PFSK-1 (cell line): Measurements from ENCODE around the gene CENPM.

Source experiments
- POLR2AphosphoS5 ChIP-seq: IDR thresholded peaks from 2 replicates; pipeline ENCODE4 v1.6.1; 2012; ENCODE audit warnings: low read depth, mild to moderate bottlenecking, control low read depth, low read length, moderate library complexity
- TAF1 ChIP-seq: IDR thresholded peaks from 2 replicates; pipeline ENCODE4 v1.6.1; 2012; ENCODE audit warnings: low read length, control low read depth, borderline replicate concordance; ENCODE audit not compliant: insufficient read depth
- TF ChIP-seq, protein P1 (sequence below), 2 experiments: IDR thresholded peaks; 2 replicates each; pipeline versions ENCODE4 v1.6.1 to v1.8.0; 2011 to 2012; ENCODE audit warnings: low read depth in 2 of 2, low read length in 2 of 2, control low read depth in 1 of 2, inconsistent platforms in 1 of 2, mild to moderate bottlenecking in 1 of 2, moderate library complexity in 1 of 2; ENCODE audit not compliant: insufficient read depth in 1 of 2

DNA sequence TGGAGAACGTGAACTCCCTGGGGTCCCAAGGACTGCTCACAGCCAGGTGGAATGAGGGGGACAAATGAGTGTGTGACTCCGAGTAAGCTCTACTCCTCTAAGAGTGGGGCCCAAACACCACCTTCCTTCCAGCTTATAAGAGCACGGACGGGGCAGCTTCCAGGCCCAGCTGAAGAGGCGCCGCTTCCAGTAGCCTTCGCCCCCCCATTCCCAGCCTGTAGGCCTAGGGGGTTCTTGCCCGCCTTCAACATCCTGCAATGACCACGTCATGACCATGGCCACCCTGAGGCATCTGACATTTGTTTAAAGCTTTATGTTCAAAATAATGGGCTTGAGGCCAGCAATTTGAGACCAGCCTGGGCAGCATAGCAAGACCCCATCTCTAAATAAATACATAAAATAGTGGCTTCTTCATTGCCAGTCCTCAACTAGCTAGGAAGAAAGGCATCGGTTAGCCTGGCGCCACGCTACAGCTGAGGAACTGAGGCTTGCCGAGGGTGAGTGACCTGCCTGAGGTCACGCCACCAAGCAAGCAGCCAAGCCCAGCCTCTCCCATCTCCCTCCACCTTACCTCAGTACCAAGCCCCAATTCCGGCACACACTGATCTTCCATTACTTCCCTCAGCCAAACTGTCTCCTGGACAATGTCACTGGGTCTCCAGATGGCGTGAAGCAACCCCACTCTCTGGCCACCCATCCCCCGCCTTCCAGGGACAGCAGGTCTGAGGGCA is 12.5 kb downstream of the CENPM start:
- TF ChIP-seq POLR2AphosphoS5 (no peak), TAF1 (no peak)
- TF ChIP-seq, protein P1, sequence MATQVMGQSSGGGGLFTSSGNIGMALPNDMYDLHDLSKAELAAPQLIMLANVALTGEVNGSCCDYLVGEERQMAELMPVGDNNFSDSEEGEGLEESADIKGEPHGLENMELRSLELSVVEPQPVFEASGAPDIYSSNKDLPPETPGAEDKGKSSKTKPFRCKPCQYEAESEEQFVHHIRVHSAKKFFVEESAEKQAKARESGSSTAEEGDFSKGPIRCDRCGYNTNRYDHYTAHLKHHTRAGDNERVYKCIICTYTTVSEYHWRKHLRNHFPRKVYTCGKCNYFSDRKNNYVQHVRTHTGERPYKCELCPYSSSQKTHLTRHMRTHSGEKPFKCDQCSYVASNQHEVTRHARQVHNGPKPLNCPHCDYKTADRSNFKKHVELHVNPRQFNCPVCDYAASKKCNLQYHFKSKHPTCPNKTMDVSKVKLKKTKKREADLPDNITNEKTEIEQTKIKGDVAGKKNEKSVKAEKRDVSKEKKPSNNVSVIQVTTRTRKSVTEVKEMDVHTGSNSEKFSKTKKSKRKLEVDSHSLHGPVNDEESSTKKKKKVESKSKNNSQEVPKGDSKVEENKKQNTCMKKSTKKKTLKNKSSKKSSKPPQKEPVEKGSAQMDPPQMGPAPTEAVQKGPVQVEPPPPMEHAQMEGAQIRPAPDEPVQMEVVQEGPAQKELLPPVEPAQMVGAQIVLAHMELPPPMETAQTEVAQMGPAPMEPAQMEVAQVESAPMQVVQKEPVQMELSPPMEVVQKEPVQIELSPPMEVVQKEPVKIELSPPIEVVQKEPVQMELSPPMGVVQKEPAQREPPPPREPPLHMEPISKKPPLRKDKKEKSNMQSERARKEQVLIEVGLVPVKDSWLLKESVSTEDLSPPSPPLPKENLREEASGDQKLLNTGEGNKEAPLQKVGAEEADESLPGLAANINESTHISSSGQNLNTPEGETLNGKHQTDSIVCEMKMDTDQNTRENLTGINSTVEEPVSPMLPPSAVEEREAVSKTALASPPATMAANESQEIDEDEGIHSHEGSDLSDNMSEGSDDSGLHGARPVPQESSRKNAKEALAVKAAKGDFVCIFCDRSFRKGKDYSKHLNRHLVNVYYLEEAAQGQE (IDR thresholded peaks at IDR 0.05; ENCODE audit: insufficient read depth in 1 of 2, low read depth in 2 of 2, low read length in 2 of 2): no peak
